ENCODE measurements around the gene CTSD. TPM values are rescaled to one million over a fixed set of nuclear protein-coding genes. Genes with fewer than 3 reads are reported as not detected.

CTSD gene
- total and polyA plus RNA-seq, 5 donors from 2014 or later: 104 to 175 (median 151) TPM

GRCh38 chr11:1714908-1715885 lies 48.5 kb downstream of the CTSD start:
- no peak for ATAC-seq (ENCODE audit: low read depth in 2 of 2)
- no peaks in the 10 kb centered on the region for H3K36me3 Mint-ChIP-seq

DNA sequence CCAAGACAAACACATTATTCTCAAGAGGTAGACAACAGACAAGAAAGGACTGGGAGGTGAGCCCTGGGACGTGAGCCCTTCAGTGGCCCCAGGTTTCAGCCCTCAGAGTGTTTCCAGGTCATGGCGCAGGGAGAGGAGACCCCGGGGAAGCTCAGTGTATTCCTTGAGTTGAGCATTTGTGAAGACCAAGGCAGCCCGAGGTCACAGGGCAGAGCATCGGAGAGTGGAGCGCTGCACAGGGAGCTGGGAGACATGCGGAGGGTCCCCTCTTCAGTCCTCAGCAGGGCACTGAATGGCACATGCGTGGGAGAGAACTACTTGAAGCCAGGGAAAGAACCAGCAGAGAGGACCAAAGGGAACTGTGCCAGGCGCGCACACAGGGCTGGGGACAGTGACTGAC lies 55.0 kb downstream of the CTSD start:
- H3K4me3 Mint-ChIP-seq: no peak overlapping the region
- H3K9me3 Mint-ChIP-seq: peaks cover 0 to 1% (median 0%) of the 10 kb centered on the region in 7 donors
- no peaks in the 10 kb centered on the region for H3K27me3 ChIP-seq (ENCODE audit: control insufficient read depth, insufficient read depth, low read length)
- ATAC-seq (ENCODE audit: low read depth in 2 of 2) (no peak), DNase-seq (no peak)
- no peaks in the 10 kb centered on the region for H3K36me3 ChIP-seq (ENCODE audit: control insufficient read depth, insufficient read depth, low read length)
- peaks cover 0 to 4% (median 0%) of the 10 kb centered on the region in 4 donors for H3K4me1 Mint-ChIP-seq
- no peak overlapping the region for H3K27ac Mint-ChIP-seq
- H3K27ac ChIP-seq (ENCODE audit: insufficient read depth, low read length, poor library complexity, severe bottlenecking): no peak overlapping the region
- H3K36me3 Mint-ChIP-seq: no peaks in the 10 kb centered on the region
- H3K27me3 Mint-ChIP-seq: peaks cover 9% of the 10 kb centered on the region
- no peaks in the 10 kb centered on the region for H3K4me1 ChIP-seq (ENCODE audit: control insufficient read depth, insufficient read depth, low read length, poor library complexity, severe bottlenecking)
- no peak overlapping the region for H3K4me3 ChIP-seq (ENCODE audit: low read depth, low read length)
- H3K9me3 ChIP-seq (ENCODE audit: control insufficient read depth in 2 of 2, low read length in 2 of 2): no peaks in the 10 kb centered on the region

More at GRCh38 chr11:1714908-1715885, 48.5 kb downstream of the CTSD start:
- Histone ChIP-seq H3K36me3 (ENCODE audit: control insufficient read depth, insufficient read depth, low read length) (no peaks in the 10 kb centered on the region), H3K4me3 (ENCODE audit: low read depth, low read length) (no peak overlapping the region), H3K27me3 (ENCODE audit: control insufficient read depth, insufficient read depth, low read length) (peaks cover 3% of the 10 kb centered on the region), H3K27ac (ENCODE audit: insufficient read depth, low read length, poor library complexity, severe bottlenecking) (no peak overlapping the region), H3K9me3 (ENCODE audit: control insufficient read depth in 2 of 2, low read length in 2 of 2) (no peaks in the 10 kb centered on the region), H3K4me1 (ENCODE audit: control insufficient read depth, insufficient read depth, low read length, poor library complexity, severe bottlenecking) (no peaks in the 10 kb centered on the region)
- no peak for DNase-seq
- Mint-ChIP-seq H3K27me3 (peaks cover 16% of the 10 kb centered on the region), H3K4me3 (no peak overlapping the region), H3K27ac (no peak overlapping the region), H3K4me1 (no peaks in the 10 kb centered on the region), H3K9me3 (peaks cover 0 to 1% (median 0%) of the 10 kb centered on the region in 7 donors)

DNA sequence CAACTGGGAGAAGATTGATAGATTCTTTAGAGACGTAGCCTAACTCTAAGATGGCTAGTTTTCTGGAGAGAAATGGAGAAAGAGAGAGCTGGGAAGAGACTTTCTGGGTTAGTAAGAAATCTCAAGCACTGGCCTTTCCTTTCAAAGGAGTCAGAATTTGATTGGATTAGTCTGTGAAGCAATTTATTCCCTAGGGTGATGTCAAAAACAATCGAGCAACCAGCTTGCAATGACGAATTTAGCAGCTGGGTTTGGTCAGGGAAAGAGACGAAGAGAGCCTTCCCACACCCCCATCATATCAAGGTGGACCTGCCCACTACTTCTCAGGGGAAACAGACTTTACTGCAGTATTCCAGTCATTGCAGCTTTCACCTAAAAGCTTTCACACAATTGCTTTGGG lies 56.0 kb downstream of the CTSD start:
- no peaks in the 10 kb centered on the region for H3K9me3 ChIP-seq (ENCODE audit: control insufficient read depth in 2 of 2, low read length in 2 of 2)
- no peaks in the 10 kb centered on the region for H3K36me3 ChIP-seq (ENCODE audit: control insufficient read depth, insufficient read depth, low read length)
- ATAC-seq (ENCODE audit: low read depth in 2 of 2) (no peak), DNase-seq (no peak)
- H3K4me3 ChIP-seq (ENCODE audit: low read depth, low read length): no peak overlapping the region
- peaks cover 0 to 1% (median 0%) of the 10 kb centered on the region in 7 donors for H3K9me3 Mint-ChIP-seq
- no peak overlapping the region for H3K4me3 Mint-ChIP-seq
- H3K27ac Mint-ChIP-seq: peak overlapping the region in 1 of 3 donors; percentile 49
- H3K36me3 Mint-ChIP-seq: no peaks in the 10 kb centered on the region
- H3K4me1 ChIP-seq (ENCODE audit: control insufficient read depth, insufficient read depth, low read length, poor library complexity, severe bottlenecking): no peaks in the 10 kb centered on the region
- H3K4me1 Mint-ChIP-seq: peaks cover 0 to 4% (median 0%) of the 10 kb centered on the region in 4 donors
- peaks cover 9% of the 10 kb centered on the region for H3K27me3 Mint-ChIP-seq
- no peak overlapping the region for H3K27ac ChIP-seq (ENCODE audit: insufficient read depth, low read length, poor library complexity, severe bottlenecking)
- no peaks in the 10 kb centered on the region for H3K27me3 ChIP-seq (ENCODE audit: control insufficient read depth, insufficient read depth, low read length)

DNA sequence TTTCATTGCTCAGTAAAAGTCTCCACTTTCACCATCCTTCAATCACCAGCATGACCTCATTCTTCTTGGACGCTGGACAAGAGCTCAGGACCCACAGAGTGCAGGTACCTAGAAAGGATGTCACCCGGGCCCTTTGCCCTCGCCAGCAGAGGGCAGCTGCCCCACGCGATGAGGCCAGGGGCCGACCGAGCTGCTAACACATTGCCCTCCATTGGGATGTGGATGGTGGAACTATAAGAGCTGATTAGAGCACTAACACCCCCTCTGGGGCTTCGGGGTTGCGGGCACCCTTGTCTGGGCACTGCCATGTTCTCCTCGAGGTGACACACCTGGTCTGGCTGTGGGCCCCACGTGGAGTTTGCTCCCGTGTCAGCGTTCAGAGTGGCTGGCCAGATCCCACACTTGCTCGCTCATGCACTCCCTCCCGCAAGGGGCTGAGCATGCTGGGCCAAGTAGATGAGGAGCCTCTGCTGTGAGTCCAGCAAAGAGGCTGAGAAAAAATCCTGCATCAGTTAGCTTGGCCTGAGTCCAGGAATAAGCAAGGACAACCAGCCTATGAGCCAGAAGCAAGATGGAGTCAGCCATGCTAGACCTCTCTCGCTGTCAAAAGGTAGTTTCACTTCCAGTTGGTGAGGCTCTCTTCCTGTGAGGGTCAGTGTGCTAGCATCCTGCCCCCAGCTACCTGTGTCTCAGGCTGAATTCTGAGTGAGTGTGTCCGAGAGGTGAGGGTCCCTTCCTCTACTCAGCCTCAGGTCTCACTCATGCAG lies 56.9 kb downstream of the CTSD start:
- DNase-seq (peak in 2 of 3 donors; percentile 13 to 27), ATAC-seq (ENCODE audit: low read depth in 2 of 2) (no peak)
- no peak overlapping the region for H3K27ac Mint-ChIP-seq

GRCh38 chr11:1705126-1706052 lies 58.3 kb downstream of the CTSD start:
- H3K4me3 Mint-ChIP-seq: no peak overlapping the region
- no peak overlapping the region for H3K27ac ChIP-seq (ENCODE audit: insufficient read depth, low read length, poor library complexity, severe bottlenecking)
- no peaks in the 10 kb centered on the region for H3K9me3 ChIP-seq (ENCODE audit: control insufficient read depth in 2 of 2, low read length in 2 of 2)
- H3K9me3 Mint-ChIP-seq: peaks cover 0 to 4% (median 0%) of the 10 kb centered on the region in 7 donors
- no peak overlapping the region for H3K4me3 ChIP-seq (ENCODE audit: low read depth, low read length)
- H3K27ac Mint-ChIP-seq: no peak overlapping the region
- H3K4me1 Mint-ChIP-seq: peaks cover 0 to 7% (median 5%) of the 10 kb centered on the region in 4 donors
- H3K36me3 Mint-ChIP-seq: no peaks in the 10 kb centered on the region
- DNase-seq (peak in 1 of 3 donors; percentile 31), ATAC-seq (ENCODE audit: low read depth in 2 of 2) (no peak)
- H3K27me3 Mint-ChIP-seq: peaks cover 15% of the 10 kb centered on the region
- H3K36me3 ChIP-seq (ENCODE audit: control insufficient read depth, insufficient read depth, low read length): no peaks in the 10 kb centered on the region
- H3K4me1 ChIP-seq (ENCODE audit: control insufficient read depth, insufficient read depth, low read length, poor library complexity, severe bottlenecking): no peaks in the 10 kb centered on the region
- H3K27me3 ChIP-seq (ENCODE audit: control insufficient read depth, insufficient read depth, low read length): no peaks in the 10 kb centered on the region

More for the DNA sequence above, 56.9 kb downstream of the CTSD start:
- Mint-ChIP-seq H3K4me3 (no peak overlapping the region), H3K36me3 (no peaks in the 10 kb centered on the region), H3K27me3 (peaks cover 13% of the 10 kb centered on the region), H3K4me1 (peaks cover 0 to 4% (median 1%) of the 10 kb centered on the region in 4 donors), H3K9me3 (no peaks in the 10 kb centered on the region)
- Histone ChIP-seq H3K9me3 (ENCODE audit: control insufficient read depth in 2 of 2, low read length in 2 of 2) (no peaks in the 10 kb centered on the region), H3K36me3 (ENCODE audit: control insufficient read depth, insufficient read depth, low read length) (no peaks in the 10 kb centered on the region), H3K4me3 (ENCODE audit: low read depth, low read length) (no peak overlapping the region), H3K27me3 (ENCODE audit: control insufficient read depth, insufficient read depth, low read length) (no peaks in the 10 kb centered on the region), H3K4me1 (ENCODE audit: control insufficient read depth, insufficient read depth, low read length, poor library complexity, severe bottlenecking) (no peaks in the 10 kb centered on the region), H3K27ac (ENCODE audit: insufficient read depth, low read length, poor library complexity, severe bottlenecking) (no peak overlapping the region)

- peaks cover 0 to 4% (median 1%) of the 10 kb centered on the region in 7 donors for H3K9me3 Mint-ChIP-seq
- no peaks in the 10 kb centered on the region for H3K36me3 Mint-ChIP-seq
- Histone ChIP-seq H3K4me1 (ENCODE audit: control insufficient read depth, insufficient read depth, low read length, poor library complexity, severe bottlenecking) (no peaks in the 10 kb centered on the region), H3K27me3 (ENCODE audit: control insufficient read depth, insufficient read depth, low read length) (no peaks in the 10 kb centered on the region), H3K4me3 (ENCODE audit: low read depth, low read length) (no peak overlapping the region), H3K36me3 (ENCODE audit: control insufficient read depth, insufficient read depth, low read length) (no peaks in the 10 kb centered on the region), H3K9me3 (ENCODE audit: control insufficient read depth in 2 of 2, low read length in 2 of 2) (no peaks in the 10 kb centered on the region), H3K27ac (ENCODE audit: insufficient read depth, low read length, poor library complexity, severe bottlenecking) (no peak overlapping the region)
- no peak for DNase-seq
- ATAC-seq (ENCODE audit: low read depth in 2 of 2): no peak
- H3K4me1 Mint-ChIP-seq: peaks cover 0 to 7% (median 5%) of the 10 kb centered on the region in 4 donors
- H3K4me3 Mint-ChIP-seq: no peak overlapping the region
- H3K27me3 Mint-ChIP-seq: peaks cover 11% of the 10 kb centered on the region
- H3K27ac Mint-ChIP-seq: no peak overlapping the region
Observed at GRCh38 chr11:1703146-1703545, 60.6 kb downstream of the CTSD start.
